K562 (cell line): ENCODE measurements around the gene DOK7. TPM values are rescaled to one million over a fixed set of nuclear protein-coding genes. Genes with fewer than 3 reads are reported as not detected.
A peak's percentile ranks its signal among the peaks of the same experiment; 100 is the strongest.

Source experiments
- ATAC-seq: fragments of 200-7000 bp; cut with Tn5 transposase; 3 replicates; pipeline ENCODE4 v1.9.1; 2020; ENCODE audit warnings: moderate library complexity
- BruUV-seq: library from RNA; stranded (reverse); fragments of 400-500 nt; replicated peaks from 2 replicates; lab custom pipeline; 2021; lab: Mats Ljungman, UMichigan
- CTCF ChIA-PET: fragments of 300-600 bp; formaldehyde crosslinking; extraction: SDS; loops from one replicate; lab custom pipeline; 2021; ENCODE audit warnings: low intra/inter-chr PET ratio; lab: Yijun Ruan, JAX
- POLR2A ChIA-PET: fragments of 300-600, 350-650 bp; sonication (Branson Sonifier 250); formaldehyde crosslinking; extraction: SDS; loops from one replicate; lab custom pipeline; 2021; ENCODE audit warnings: antibody characterized with exemption, inconsistent platforms; lab: Yijun Ruan, JAX
- DNase-seq, 4 experiments: peaks; one replicate each; pipeline versions ENCODE4 v3.0.0 to v3.0.0-alpha.2; 2011 to 2018; ENCODE audit warnings: low spot score in 3 of 4, mixed read lengths in 3 of 4; ENCODE audit errors: extremely low read depth in 1 of 4
- FAIRE-seq: peaks from 2 replicates; lab custom pipeline; 2011; peaks lifted over from hg19 to GRCh38; lab: Jason Lieb, UNC
- H2AFZ ChIP-seq: 2 replicates; pipeline ENCODE4 v1.6.0; 2011; ENCODE audit warnings: low read depth, low read length, control low read depth, inconsistent platforms
- H3K27ac ChIP-seq: fragments of 200-600 bp; 3 replicates; pipeline ENCODE4 v1.8.0; 2011; ENCODE audit warnings: low read depth, mild to moderate bottlenecking, control low read depth, inconsistent platforms, low read length, moderate library complexity, mixed read lengths; ENCODE audit errors: extremely low read depth
- H3K27me3 ChIP-seq, 2 experiments: fragments of 300-600 bp in 1 of 2; 2 replicates in 1 of 2; 3 replicates in 1 of 2; pipeline versions ENCODE4 v1.6.0 to v1.8.0; 2011; ENCODE audit warnings: inconsistent platforms in 2 of 2, low read length in 2 of 2, mild to moderate bottlenecking in 1 of 2, mixed read lengths in 1 of 2, moderate library complexity in 1 of 2; ENCODE audit not compliant: control insufficient read depth in 2 of 2, insufficient read depth in 2 of 2
- H3K36me3 ChIP-seq: fragments of 300-600 bp; 3 replicates; pipeline ENCODE4 v1.8.0; 2011; ENCODE audit warnings: mild to moderate bottlenecking, low read length, inconsistent platforms; ENCODE audit not compliant: control insufficient read depth, insufficient read depth
- H3K4me1 ChIP-seq, 2 experiments: fragments of 200-600 bp in 1 of 2; replicated peaks in 1 of 2; 2 replicates in 1 of 2; 3 replicates in 1 of 2; pipeline versions ENCODE4 v1.5.1 to v1.8.0; 2011; ENCODE audit warnings: inconsistent platforms in 2 of 2, low read length in 2 of 2, mild to moderate bottlenecking in 1 of 2, mixed read lengths in 1 of 2, moderate library complexity in 1 of 2; ENCODE audit not compliant: control insufficient read depth in 2 of 2, insufficient read depth in 2 of 2
- H3K4me2 ChIP-seq: 2 replicates; pipeline ENCODE4 v1.6.1; 2011; ENCODE audit warnings: low read length, control low read depth, inconsistent platforms, mixed read lengths; ENCODE audit not compliant: insufficient read depth
- H3K4me3 ChIP-seq: fragments of 200-600 bp; sonication (generic), shearing (Covaris generic); 2 replicates; pipeline ENCODE4 v1.5.1; 2016; ENCODE audit warnings: control low read depth, inconsistent platforms
- H3K79me2 ChIP-seq: fragments of 200-600 bp; 3 replicates; pipeline ENCODE4 v1.8.0; 2011; ENCODE audit warnings: low read length, inconsistent platforms; ENCODE audit not compliant: control insufficient read depth, insufficient read depth
- H3K9ac ChIP-seq, 2 experiments: 2 replicates each; pipeline versions ENCODE4 v1.6.0 to v1.6.1; 2011; ENCODE audit warnings: low read depth in 2 of 2, low read length in 2 of 2, control low read depth in 1 of 2, inconsistent platforms in 1 of 2, mild to moderate bottlenecking in 1 of 2, mixed read lengths in 1 of 2; ENCODE audit not compliant: insufficient read depth in 1 of 2
- H3K9me1 ChIP-seq: one replicate; pipeline ENCODE4 v1.6.0; 2011; ENCODE audit warnings: inconsistent platforms, mild to moderate bottlenecking, low read length, moderate library complexity; ENCODE audit not compliant: control insufficient read depth, insufficient read depth
- H3K9me3 ChIP-seq: replicated peaks from 2 replicates; pipeline ENCODE4 v1.5.1; 2011; ENCODE audit warnings: low read depth, low read length, inconsistent platforms; ENCODE audit not compliant: control insufficient read depth, insufficient read depth
- H4K20me1 ChIP-seq: replicated peaks from 2 replicates; pipeline ENCODE4 v1.6.1; 2011; ENCODE audit warnings: low read length, inconsistent platforms, mixed read lengths; ENCODE audit not compliant: control insufficient read depth, insufficient read depth
- BRD9 ChIP-seq: fragments of 450-650 bp; IDR thresholded peaks from 2 replicates; pipeline ENCODE4 v1.6.1; 2018; ENCODE audit warnings: low read depth; ENCODE audit not compliant: partially characterized antibody
- C11orf30 ChIP-seq: fragments of 450-650 bp; IDR thresholded peaks from 2 replicates; pipeline ENCODE4 v1.6.1; 2016; ENCODE audit warnings: low read depth, mild to moderate bottlenecking
- HCFC1 ChIP-seq: IDR thresholded peaks from 2 replicates; pipeline ENCODE4 v1.6.1; 2012; ENCODE audit warnings: low read depth, low read length, improper control_type of control experiment
- LARP7 ChIP-seq: fragments of 450-650 bp; IDR thresholded peaks from 2 replicates; pipeline ENCODE4 v1.6.1; 2016
- PHF21A ChIP-seq: fragments of 450-650 bp; IDR thresholded peaks from 2 replicates; pipeline ENCODE4 v1.6.1; 2017; ENCODE audit warnings: low read depth, borderline replicate concordance
- POLR2G ChIP-seq: fragments of 200-400 bp; formaldehyde crosslinking; IDR thresholded peaks from 2 replicates; pipeline ENCODE4 v1.6.1; 2017; ENCODE audit warnings: low read depth, mild to moderate bottlenecking, antibody characterized with exemption, low read length, moderate library complexity
- POLR3G ChIP-seq: IDR thresholded peaks from 2 replicates; pipeline ENCODE4 v1.6.1; 2011; ENCODE audit not compliant: insufficient read length, insufficient replicate concordance; ENCODE audit errors: extremely low read depth
- RHOXF2B ChIP-seq: fragments of 250-450 bp; sonication (Bioruptor Pico); conservative IDR thresholded peaks from 2 replicates; pipeline ENCODE4 v1.5.1; 2021
- U2AF2 ChIP-seq: fragments of 200-400 bp; formaldehyde crosslinking; optimal IDR thresholded peaks from 2 replicates; pipeline ENCODE3; 2017; ENCODE audit warnings: low read depth, mild to moderate bottlenecking, low read length
- WGBS: fragments of 100-300 bp; shearing (Covaris generic); methylation state at CpG from one replicate; pipeline ENCODE4 v1.1.6; 2016; ENCODE audit warnings: low coverage, mixed read lengths; ENCODE audit not compliant: insufficient coverage; ENCODE audit errors: missing lambda C conversion rate; 5-methylcytosine and 5-hydroxymethylcytosine counted together
- in situ Hi-C: fragments of 300-500 bp; cut with MboI; formaldehyde crosslinking; loops from 4 replicates; pipeline ENCODE4 v1.15.0; 2018; ENCODE audit warnings: inconsistent platforms, mixed read lengths
- intact Hi-C: fragments of 100-400 bp; cut with micrococcal nuclease; formaldehyde crosslinking; loops from 2 replicates; pipeline ENCODE4 v1.14.2; 2022
- polyA plus RNA-seq, 8 experiments: library from polyadenylated mRNA; depleted of rRNA in 4 of 8; stranded (reverse) in 5 of 8; unstranded in 3 of 8; fragments of >200 nt; fragmentation: Nextera tagmentation in 2 of 8; fragmentation: Illumina TruSeq in 1 of 8; extraction: Ambion mirVana in 2 of 8; extraction: Trizol in 1 of 8; gene quantifications; 2 replicates each; pipeline versions ENCODE4 v1.2.1 to v1.2.3, GENCODE V29; 2011 to 2014; ENCODE audit warnings: inconsistent platforms in 1 of 8, missing spikeins in 1 of 8
- total RNA-seq, 7 experiments: library from RNA; depleted of rRNA in 6 of 7; stranded (reverse); fragments of >200 nt in 6 of 7; fragmentation: Illumina TruSeq in 2 of 7; extraction: Trizol in 2 of 7; gene quantifications; 2 replicates each; pipeline versions ENCODE4 v1.2.1 to v1.2.3, GENCODE V29; 2011 to 2021; ENCODE audit warnings: low replicate concordance in 1 of 7
- TF ChIP-seq, protein P1 (sequence below): sonication (generic); formaldehyde crosslinking; IDR thresholded peaks from 2 replicates; pipeline ENCODE4 v1.8.0; 2022; ENCODE audit warnings: mild to moderate bottlenecking, low read depth, missing genetic modification reagents

Gene DOK7
- total and polyA plus RNA-seq, 9 of the 15 experiments (the other 6 are each of a cell fraction or from before 2014, with no cell fraction given), result not detected

DNA sequence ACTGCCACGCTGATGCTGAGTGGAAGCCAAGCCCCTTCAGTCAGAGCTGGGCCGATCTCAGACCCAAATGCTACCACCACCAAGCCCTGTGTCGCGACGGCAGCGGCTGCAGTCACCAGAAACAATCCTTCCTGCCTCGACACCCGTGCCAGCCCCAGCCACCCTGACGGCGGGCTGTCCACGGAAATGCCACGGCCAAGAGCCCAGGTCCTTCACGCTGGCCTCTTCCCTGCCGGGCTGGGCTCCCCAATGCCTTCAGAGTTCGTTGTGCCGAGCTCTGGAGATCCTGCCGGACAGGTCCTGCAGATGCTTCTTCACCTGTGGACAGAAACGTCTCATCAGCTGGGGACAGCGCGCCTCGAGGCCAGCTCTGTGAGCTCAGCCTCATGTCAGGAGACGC is 49.6 kb downstream of the DOK7 start:
- no TSS peak for BruUV-seq
- Histone ChIP-seq H3K9me1 (no peaks in the 10 kb centered on the region), H3K36me3 (peaks cover 90% of the 10 kb centered on the region; the same call in 2 of the 3 replicates), H2AFZ (no peak overlapping the region), H3K27me3 (no peaks in the 10 kb centered on the region; a peak in 1 of 5 replicates), H3K4me1 (peaks cover 0 to 14% of the 10 kb centered on the region in 2 experiments; a peak in 2 of 5 replicates), H3K9ac (no peak overlapping the region), H3K9me3 (no peaks in the 10 kb centered on the region), H3K4me2 (no peak overlapping the region), H3K27ac (no peak overlapping the region), H3K79me2 (no peaks in the 10 kb centered on the region), H3K4me3 (no peak overlapping the region), H4K20me1 (no peaks in the 10 kb centered on the region; the same call in 1 of the 2 replicates)
- DNase-seq (no peak), ATAC-seq (no peak), FAIRE-seq (no peak)
- ChIA-PET POLR2A (interaction anchor here (0.5 to 1.7 kb wide), 3 partner anchors 10 to 1151 kb away, joined by 3 to 6 read pairs (median 4); no protein-coding TSS in a partner anchor), CTCF (no interaction called here)
- TF ChIP-seq RHOXF2B (CRISPR knock-in tag), result no peak
- no peak for TF ChIP-seq POLR3G
- TF ChIP-seq C11orf30, result no peak
- TF ChIP-seq BRD9, result no peak
- no peak for TF ChIP-seq PHF21A
- TF ChIP-seq POLR2G, result peak; percentile 32; the same call in 1 of the 2 replicates
- intact Hi-C loops (no loop called here), in situ Hi-C loops (no loop called here)
- WGBS, result 92% methylated on average over 17 of the region's 22 CpGs

DNA sequence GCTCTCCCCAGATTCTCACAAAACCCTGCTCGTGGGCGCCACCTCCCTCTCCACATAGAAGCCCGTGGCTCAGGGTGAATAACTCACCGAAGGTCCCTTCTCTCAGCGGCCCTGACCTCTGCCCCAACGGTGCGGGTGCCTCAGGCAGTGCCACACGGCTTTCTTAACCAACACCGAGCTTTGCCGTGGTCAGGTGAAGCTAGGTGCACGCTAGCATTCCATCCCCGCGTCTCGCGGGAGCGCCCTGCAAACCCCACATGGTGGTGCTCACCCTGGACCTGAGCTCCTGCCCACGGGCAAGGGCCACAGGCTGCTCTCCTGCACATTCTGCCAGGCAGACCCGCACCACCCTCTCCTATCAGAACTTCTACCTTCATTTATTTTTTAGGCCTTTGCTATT is 50.7 kb downstream of the DOK7 start:
- no peak overlapping the region for H3K4me2 ChIP-seq
- H3K27ac ChIP-seq, result no peak overlapping the region
- ATAC-seq (no peak), DNase-seq (no peak), FAIRE-seq (no peak)
- no peak overlapping the region; a peak in 1 of 4 replicates for H3K9ac ChIP-seq
- H3K79me2 ChIP-seq, result no peaks in the 10 kb centered on the region
- no peaks in the 10 kb centered on the region for H3K9me3 ChIP-seq
- WGBS, result 98% methylated on average over 10 of the region's 18 CpGs
- peaks cover 0 to 21% of the 10 kb centered on the region in 2 experiments; a peak in 2 of 5 replicates for H3K4me1 ChIP-seq
- H4K20me1 ChIP-seq, result no peaks in the 10 kb centered on the region; the same call in 1 of the 2 replicates
- H3K4me3 ChIP-seq, result no peak overlapping the region
- CTCF ChIA-PET, result no interaction called here
- no peak overlapping the region for H2AFZ ChIP-seq
- intact Hi-C loops, result no loop called here
- H3K9me1 ChIP-seq, result no peaks in the 10 kb centered on the region
- H3K27me3 ChIP-seq, result no peaks in the 10 kb centered on the region
- POLR2A ChIA-PET, result interaction anchor here (0.6 to 1.7 kb wide), 4 partner anchors 8 to 19 kb away, joined by 3 to 6 read pairs (median 5); no protein-coding TSS in a partner anchor
- BruUV-seq, result no TSS peak
- in situ Hi-C loops, result no loop called here
- peak; percentile 46 for TF ChIP-seq POLR2G
- no peak for TF ChIP-seq LARP7
- TF ChIP-seq, protein P1, sequence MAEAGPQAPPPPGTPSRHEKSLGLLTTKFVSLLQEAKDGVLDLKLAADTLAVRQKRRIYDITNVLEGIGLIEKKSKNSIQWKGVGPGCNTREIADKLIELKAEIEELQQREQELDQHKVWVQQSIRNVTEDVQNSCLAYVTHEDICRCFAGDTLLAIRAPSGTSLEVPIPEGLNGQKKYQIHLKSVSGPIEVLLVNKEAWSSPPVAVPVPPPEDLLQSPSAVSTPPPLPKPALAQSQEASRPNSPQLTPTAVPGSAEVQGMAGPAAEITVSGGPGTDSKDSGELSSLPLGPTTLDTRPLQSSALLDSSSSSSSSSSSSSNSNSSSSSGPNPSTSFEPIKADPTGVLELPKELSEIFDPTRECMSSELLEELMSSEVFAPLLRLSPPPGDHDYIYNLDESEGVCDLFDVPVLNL, result no peak
- TF ChIP-seq U2AF2, result no peak
- TF ChIP-seq HCFC1, result no peak
- peaks cover 89% of the 10 kb centered on the region; the same call in 2 of the 3 replicates for H3K36me3 ChIP-seq
